Tibial artery (tissue), 4 donors: ENCODE data around the gene CD300LG.
A peak's percentile ranks its signal among the peaks of the same experiment; 100 is the strongest.

Source experiments
- DNase-seq, 2 donors: peaks; one replicate each; pipeline ENCODE4 v3.0.0-alpha.2; 2019
- H3K27ac ChIP-seq, 2 donors: fragments of 200-600 bp; sonication (generic) in 1 of 2; 1 replicate in 1 of 2; 2 replicates in 1 of 2; pipeline ENCODE4 v1.5.1; 2018 to 2019; ENCODE audit warnings: mild to moderate bottlenecking in 1 of 2
- H3K27me3 ChIP-seq, 2 donors: fragments of 200-600 bp; sonication (generic) in 1 of 2; one replicate each; pipeline versions ENCODE4 v1.5.1 to v1.6.0; 2016 to 2019
- H3K36me3 ChIP-seq, 3 donors: fragments of 200-600 bp; sonication (generic) in 2 of 3; one replicate each; pipeline ENCODE4 v1.5.1; 2016 to 2019; ENCODE audit warnings: mild to moderate bottlenecking in 2 of 3
- H3K4me1 ChIP-seq, 4 donors: fragments of 200-600 bp; sonication (generic) in 2 of 4; 1 replicate in 3 of 4; 2 replicates in 1 of 4; pipeline ENCODE4 v1.5.1; 2016 to 2019
- H3K4me3 ChIP-seq, 2 donors: fragments of 200-600 bp; sonication (generic) in 1 of 2; 1 replicate in 1 of 2; 2 replicates in 1 of 2; pipeline ENCODE4 v1.5.1; 2018 to 2019; ENCODE audit warnings: mild to moderate bottlenecking in 2 of 2
- H3K9me3 ChIP-seq, 3 donors: fragments of 200-600 bp; sonication (generic) in 1 of 3; one replicate each; pipeline ENCODE4 v1.5.1; 2016 to 2019
- CTCF ChIP-seq, 2 experiments: fragments of 200-600 bp in 1 of 2; fragments of 450-650 bp in 1 of 2; IDR thresholded peaks; one replicate each; pipeline ENCODE4 v1.5.1; 2017 to 2019; ENCODE audit warnings: antibody characterized with exemption in 2 of 2, mild to moderate bottlenecking in 1 of 2, moderate library complexity in 1 of 2
- intact Hi-C: fragments of 100-400 bp; cut with DNase I; formaldehyde crosslinking; loops from one replicate; pipeline ENCODE4 v1.15.0; 2023; ENCODE audit warnings: low total_unique reads

CD300LG gene

GRCh38 chr17:43877031-43877430 is 30.1 kb downstream of the CD300LG start:
- intact Hi-C loops: loop anchor here (10.0 kb wide), 2 partner anchors 68 to 118 kb away; partner anchors contain the start of gene PPY
- no peaks in the 10 kb centered on the region for H3K9me3 ChIP-seq
- DNase-seq: no peak
- no peak overlapping the region for H3K4me3 ChIP-seq
- H3K27me3 ChIP-seq: peaks cover 0 to 6% of the 10 kb centered on the region in 2 donors
- H3K4me1 ChIP-seq: peaks cover 0 to 8% (median 1%) of the 10 kb centered on the region in 4 donors
- peaks cover 5 to 28% (median 13%) of the 10 kb centered on the region in 3 donors for H3K36me3 ChIP-seq
- H3K27ac ChIP-seq: no peak overlapping the region
- TF ChIP-seq CTCF (IDR thresholded peaks at IDR 0.05): no peak

GRCh38 chr17:43877451-43878155 is 30.6 kb downstream of the CD300LG start:
- H3K36me3 ChIP-seq: peaks cover 9 to 34% (median 17%) of the 10 kb centered on the region in 3 donors
- no peaks in the 10 kb centered on the region for H3K9me3 ChIP-seq
- H3K4me1 ChIP-seq: peaks cover 0 to 8% (median 1%) of the 10 kb centered on the region in 4 donors
- no peak overlapping the region for H3K4me3 ChIP-seq
- no peak for TF ChIP-seq CTCF (IDR thresholded peaks at IDR 0.05)
- H3K27me3 ChIP-seq: peaks cover 0 to under 1% of the 10 kb centered on the region in 2 donors
- H3K27ac ChIP-seq: no peak overlapping the region
- intact Hi-C loops: loop anchor here (10.0 kb wide), 2 partner anchors 67 to 117 kb away; partner anchors contain the start of gene PPY
- no peak for DNase-seq

- H3K4me3 ChIP-seq: no peak overlapping the region
- DNase-seq: peak; percentile 58 to 81
- no peaks in the 10 kb centered on the region for H3K27me3 ChIP-seq
- TF ChIP-seq CTCF (IDR thresholded peaks at IDR 0.05): peak; percentile 89 to 98
- H3K27ac ChIP-seq: no peak overlapping the region
- intact Hi-C loops: loop anchor here (10.0 kb wide), 2 partner anchors 66 to 116 kb away; partner anchors contain the start of gene PPY
- peaks cover 9 to 43% (median 17%) of the 10 kb centered on the region in 3 donors for H3K36me3 ChIP-seq
- H3K4me1 ChIP-seq: peaks cover 0 to 8% (median 1%) of the 10 kb centered on the region in 4 donors
- no peaks in the 10 kb centered on the region for H3K9me3 ChIP-seq
Measured at GRCh38 chr17:43878260-43879175, 31.5 kb downstream of the CD300LG start.

DNA sequence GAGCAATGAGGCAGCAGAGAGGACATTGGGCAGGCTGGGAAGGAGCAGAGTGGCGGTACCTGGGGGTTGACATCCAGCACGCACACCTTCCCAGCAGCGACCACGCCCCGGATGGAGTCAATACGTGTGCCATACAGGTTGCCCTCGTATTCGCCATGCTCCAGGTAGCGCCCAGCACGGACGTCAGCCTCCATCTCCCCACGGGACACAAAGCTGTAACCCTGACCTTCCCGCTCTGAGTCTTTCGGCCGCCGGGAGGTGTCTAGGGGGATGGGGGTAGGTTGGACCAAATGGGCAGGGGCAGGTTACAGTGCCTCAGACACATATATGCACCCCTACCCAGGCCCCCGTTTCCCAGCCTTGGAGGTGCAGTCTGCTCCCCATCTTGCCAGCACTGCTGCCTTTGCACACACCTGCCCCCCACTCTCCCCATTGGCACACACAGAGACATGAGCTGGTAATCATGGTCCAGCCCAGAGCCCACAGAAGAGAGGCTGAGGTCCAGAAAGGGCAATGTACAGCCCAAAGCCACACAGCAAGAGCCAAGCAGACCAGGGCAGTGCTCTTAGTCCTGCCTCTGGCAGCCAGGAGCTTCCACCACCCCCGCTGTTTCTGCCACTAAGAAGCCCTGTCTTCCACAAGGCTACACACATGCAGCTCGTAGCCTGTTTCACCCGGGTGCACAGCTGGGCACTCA is 32.9 kb downstream of the CD300LG start:
- no peak for DNase-seq
- intact Hi-C loops: loop anchor here (10.0 kb wide), 2 partner anchors 65 to 115 kb away; partner anchors contain the start of gene PPY
- no peaks in the 10 kb centered on the region for H3K27me3 ChIP-seq
- H3K4me1 ChIP-seq: peaks cover 0 to 8% (median 1%) of the 10 kb centered on the region in 4 donors
- H3K4me3 ChIP-seq: no peak overlapping the region
- H3K36me3 ChIP-seq: peaks cover 9 to 44% (median 17%) of the 10 kb centered on the region in 3 donors
- no peak overlapping the region for H3K27ac ChIP-seq
- no peak for TF ChIP-seq CTCF (IDR thresholded peaks at IDR 0.05)
- no peaks in the 10 kb centered on the region for H3K9me3 ChIP-seq

GRCh38 chr17:43880420-43880991 is 33.5 kb downstream of the CD300LG start:
- H3K9me3 ChIP-seq: no peaks in the 10 kb centered on the region
- H3K4me1 ChIP-seq: peaks cover 0 to 8% (median 1%) of the 10 kb centered on the region in 4 donors
- no peak for DNase-seq
- no peaks in the 10 kb centered on the region for H3K27me3 ChIP-seq
- no peak overlapping the region for H3K4me3 ChIP-seq
- no peak overlapping the region for H3K27ac ChIP-seq
- peaks cover 9 to 44% (median 17%) of the 10 kb centered on the region in 3 donors for H3K36me3 ChIP-seq
- intact Hi-C loops: no loop called here
- peak; percentile 34 to 56 for TF ChIP-seq CTCF (IDR thresholded peaks at IDR 0.05)
